GM12878 (cell line): ENCODE data around the gene RPS6KC1.

Experiments
- CEBPB ChIP-seq, 2 experiments: fragments of 150-350 bp in 1 of 2; IDR thresholded peaks; 2 replicates each; pipeline ENCODE4 v1.6.1; 2012 to 2014; ENCODE audit warnings: low read depth in 2 of 2, low read length in 2 of 2, borderline replicate concordance in 1 of 2, inconsistent platforms in 1 of 2
- CHD2 ChIP-seq: IDR thresholded peaks from 2 replicates; pipeline ENCODE4 v1.6.1; 2011; ENCODE audit warnings: low read depth, low read length, improper control_type of control experiment, borderline replicate concordance
- EZH2 ChIP-seq: IDR thresholded peaks from 2 replicates; pipeline ENCODE4 v1.6.1; 2012; ENCODE audit warnings: low read depth, mild to moderate bottlenecking, control low read depth, inconsistent platforms, low read length, borderline replicate concordance; ENCODE audit not compliant: control insufficient read depth
- FOS ChIP-seq: IDR thresholded peaks from 3 replicates; pipeline ENCODE4 v1.6.1; 2011; ENCODE audit warnings: borderline replicate concordance; ENCODE audit not compliant: insufficient read length; ENCODE audit errors: extremely low read depth
- GABPA ChIP-seq: IDR thresholded peaks from 2 replicates; pipeline ENCODE4 v1.6.1; 2014; ENCODE audit warnings: antibody characterized with exemption, low read depth, mild to moderate bottlenecking, inconsistent platforms
- POLR2A ChIP-seq: IDR thresholded peaks from 2 replicates; pipeline ENCODE4 v1.6.1; 2011; ENCODE audit warnings: low read depth, mild to moderate bottlenecking, low read length
- POLR2AphosphoS5 ChIP-seq: IDR thresholded peaks from 2 replicates; pipeline ENCODE4 v1.6.1; 2011; ENCODE audit warnings: mild to moderate bottlenecking, low read length, inconsistent platforms
- STAT1 ChIP-seq: fragments of 450-650 bp; conservative IDR thresholded peaks from 2 replicates; pipeline ENCODE4 v1.6.1; 2014; ENCODE audit warnings: antibody characterized with exemption, mild to moderate bottlenecking
- ZBED1 ChIP-seq: IDR thresholded peaks from 2 replicates; pipeline ENCODE4 v1.6.1; 2016; ENCODE audit warnings: borderline replicate concordance
- TF ChIP-seq, protein P1 (sequence below): fragments of 450-650 bp; IDR thresholded peaks from 2 replicates; pipeline ENCODE4 v1.6.1; 2017; ENCODE audit warnings: mild to moderate bottlenecking
- TF ChIP-seq, protein P2 (sequence below), 3 experiments: IDR thresholded peaks in 2 of 3; conservative IDR thresholded peaks in 1 of 3; 2 replicates each; pipeline ENCODE4 v1.5.1; 2011; ENCODE audit warnings: low read depth in 3 of 3, low read length in 3 of 3, mild to moderate bottlenecking in 3 of 3, control low read depth in 2 of 3, moderate library complexity in 2 of 3, inconsistent platforms in 1 of 3, mixed read lengths in 1 of 3; ENCODE audit not compliant: control insufficient read depth in 2 of 3, insufficient read depth in 1 of 3; ENCODE audit errors: extremely low read depth in 1 of 3
- TF ChIP-seq, protein P3 (sequence below): IDR thresholded peaks from 2 replicates; pipeline ENCODE4 v1.6.1; 2011; ENCODE audit warnings: low read depth, low read length, improper control_type of control experiment, borderline replicate concordance
- TF ChIP-seq, protein P4 (sequence below): fragments of 450-650 bp; IDR thresholded peaks from 2 replicates; pipeline ENCODE4 v1.6.1; 2016; ENCODE audit warnings: mild to moderate bottlenecking

DNA sequence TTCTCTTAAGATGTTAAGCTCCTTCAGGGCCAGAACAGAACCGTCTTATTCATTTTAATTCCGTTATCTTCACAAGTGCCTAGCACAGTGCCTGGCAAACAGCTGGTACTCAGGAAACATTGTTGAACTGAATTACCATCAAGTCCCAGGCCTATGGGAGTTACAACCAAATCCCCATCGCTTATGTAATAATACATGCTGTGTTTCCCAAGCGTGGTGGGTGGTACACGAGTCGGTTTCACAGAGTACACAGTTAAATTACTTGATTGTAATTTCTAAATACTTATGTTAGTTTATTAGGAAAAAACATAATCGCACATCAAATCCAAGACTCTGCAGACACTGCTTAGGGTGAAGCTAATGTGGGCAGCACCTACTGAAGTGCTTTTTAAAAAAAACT lies 36.4 kb upstream of the RPS6KC1 start:
- TF ChIP-seq EZH2 (no peak), POLR2A (no peak), CHD2 (no peak), STAT1 (no peak), FOS (no peak), GABPA (no peak), ZBED1 (no peak), POLR2AphosphoS5 (no peak), CEBPB (IDR thresholded peaks at IDR 0.05; ENCODE audit: borderline replicate concordance in 1 of 2, low read depth in 2 of 2, low read length in 2 of 2) (no peak)
- TF ChIP-seq, protein P1, sequence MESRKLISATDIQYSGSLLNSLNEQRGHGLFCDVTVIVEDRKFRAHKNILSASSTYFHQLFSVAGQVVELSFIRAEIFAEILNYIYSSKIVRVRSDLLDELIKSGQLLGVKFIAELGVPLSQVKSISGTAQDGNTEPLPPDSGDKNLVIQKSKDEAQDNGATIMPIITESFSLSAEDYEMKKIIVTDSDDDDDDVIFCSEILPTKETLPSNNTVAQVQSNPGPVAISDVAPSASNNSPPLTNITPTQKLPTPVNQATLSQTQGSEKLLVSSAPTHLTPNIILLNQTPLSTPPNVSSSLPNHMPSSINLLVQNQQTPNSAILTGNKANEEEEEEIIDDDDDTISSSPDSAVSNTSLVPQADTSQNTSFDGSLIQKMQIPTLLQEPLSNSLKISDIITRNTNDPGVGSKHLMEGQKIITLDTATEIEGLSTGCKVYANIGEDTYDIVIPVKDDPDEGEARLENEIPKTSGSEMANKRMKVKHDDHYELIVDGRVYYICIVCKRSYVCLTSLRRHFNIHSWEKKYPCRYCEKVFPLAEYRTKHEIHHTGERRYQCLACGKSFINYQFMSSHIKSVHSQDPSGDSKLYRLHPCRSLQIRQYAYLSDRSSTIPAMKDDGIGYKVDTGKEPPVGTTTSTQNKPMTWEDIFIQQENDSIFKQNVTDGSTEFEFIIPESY, result no peak
- TF ChIP-seq, protein P2, sequence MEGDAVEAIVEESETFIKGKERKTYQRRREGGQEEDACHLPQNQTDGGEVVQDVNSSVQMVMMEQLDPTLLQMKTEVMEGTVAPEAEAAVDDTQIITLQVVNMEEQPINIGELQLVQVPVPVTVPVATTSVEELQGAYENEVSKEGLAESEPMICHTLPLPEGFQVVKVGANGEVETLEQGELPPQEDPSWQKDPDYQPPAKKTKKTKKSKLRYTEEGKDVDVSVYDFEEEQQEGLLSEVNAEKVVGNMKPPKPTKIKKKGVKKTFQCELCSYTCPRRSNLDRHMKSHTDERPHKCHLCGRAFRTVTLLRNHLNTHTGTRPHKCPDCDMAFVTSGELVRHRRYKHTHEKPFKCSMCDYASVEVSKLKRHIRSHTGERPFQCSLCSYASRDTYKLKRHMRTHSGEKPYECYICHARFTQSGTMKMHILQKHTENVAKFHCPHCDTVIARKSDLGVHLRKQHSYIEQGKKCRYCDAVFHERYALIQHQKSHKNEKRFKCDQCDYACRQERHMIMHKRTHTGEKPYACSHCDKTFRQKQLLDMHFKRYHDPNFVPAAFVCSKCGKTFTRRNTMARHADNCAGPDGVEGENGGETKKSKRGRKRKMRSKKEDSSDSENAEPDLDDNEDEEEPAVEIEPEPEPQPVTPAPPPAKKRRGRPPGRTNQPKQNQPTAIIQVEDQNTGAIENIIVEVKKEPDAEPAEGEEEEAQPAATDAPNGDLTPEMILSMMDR (IDR thresholded peaks at IDR 0.05 in 2 of 3, conservative IDR thresholded peaks at IDR 0.05 in 1 of 3; ENCODE audit: control insufficient read depth in 2 of 3, extremely low read depth in 1 of 3, insufficient read depth in 1 of 3, low read depth in 3 of 3, low read length in 3 of 3), result no peak
- TF ChIP-seq, protein P3, sequence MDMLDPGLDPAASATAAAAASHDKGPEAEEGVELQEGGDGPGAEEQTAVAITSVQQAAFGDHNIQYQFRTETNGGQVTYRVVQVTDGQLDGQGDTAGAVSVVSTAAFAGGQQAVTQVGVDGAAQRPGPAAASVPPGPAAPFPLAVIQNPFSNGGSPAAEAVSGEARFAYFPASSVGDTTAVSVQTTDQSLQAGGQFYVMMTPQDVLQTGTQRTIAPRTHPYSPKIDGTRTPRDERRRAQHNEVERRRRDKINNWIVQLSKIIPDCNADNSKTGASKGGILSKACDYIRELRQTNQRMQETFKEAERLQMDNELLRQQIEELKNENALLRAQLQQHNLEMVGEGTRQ, result no peak
- TF ChIP-seq, protein P4, sequence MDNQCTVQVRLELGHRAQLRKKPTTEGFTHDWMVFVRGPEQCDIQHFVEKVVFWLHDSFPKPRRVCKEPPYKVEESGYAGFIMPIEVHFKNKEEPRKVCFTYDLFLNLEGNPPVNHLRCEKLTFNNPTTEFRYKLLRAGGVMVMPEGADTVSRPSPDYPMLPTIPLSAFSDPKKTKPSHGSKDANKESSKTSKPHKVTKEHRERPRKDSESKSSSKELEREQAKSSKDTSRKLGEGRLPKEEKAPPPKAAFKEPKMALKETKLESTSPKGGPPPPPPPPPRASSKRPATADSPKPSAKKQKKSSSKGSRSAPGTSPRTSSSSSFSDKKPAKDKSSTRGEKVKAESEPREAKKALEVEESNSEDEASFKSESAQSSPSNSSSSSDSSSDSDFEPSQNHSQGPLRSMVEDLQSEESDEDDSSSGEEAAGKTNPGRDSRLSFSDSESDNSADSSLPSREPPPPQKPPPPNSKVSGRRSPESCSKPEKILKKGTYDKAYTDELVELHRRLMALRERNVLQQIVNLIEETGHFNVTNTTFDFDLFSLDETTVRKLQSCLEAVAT, result no peak
